ENCODE data around the gene QSER1.
A peak's percentile ranks its signal among the peaks of the same experiment; 100 is the strongest.

Gene QSER1

GRCh38 chr11:32891657-32892354, 805 bp upstream of the QSER1 start:
- Histone ChIP-seq H3K4me1 (ENCODE audit: insufficient read depth, low read length) (peaks cover 16% of the 10 kb centered on the region), H3K4me3 (ENCODE audit: low read length) (peak overlapping the region; percentile 77), H3K36me3 (ENCODE audit: insufficient read depth, low read depth, low read length) (peaks cover 15% of the 10 kb centered on the region; the same call in 1 of the 2 replicates), H3K9ac (ENCODE audit: low read depth, low read length) (peak overlapping the region; percentile 92), H3K27me3 (ENCODE audit: insufficient read depth, low read length) (no peaks in the 10 kb centered on the region), H3K9me3 (ENCODE audit: insufficient read depth, low read depth, low read length) (no peaks in the 10 kb centered on the region), H3K27ac (ENCODE audit: low read length) (peak overlapping the region; percentile 84)

- Histone ChIP-seq H3K4me1 (ENCODE audit: insufficient read depth, low read length) (peaks cover 21% of the 10 kb centered on the region), H3K36me3 (ENCODE audit: insufficient read depth, low read depth, low read length) (peaks cover 27% of the 10 kb centered on the region; the same call in 1 of the 2 replicates), H3K9me3 (ENCODE audit: insufficient read depth, low read depth, low read length) (no peaks in the 10 kb centered on the region), H3K27me3 (ENCODE audit: insufficient read depth, low read length) (no peaks in the 10 kb centered on the region), H3K27ac (ENCODE audit: low read length) (peak overlapping the region; percentile 91), H3K9ac (ENCODE audit: low read depth, low read length) (peak overlapping the region; percentile 96; the same call in 1 of the 2 replicates), H3K4me3 (ENCODE audit: low read length) (peak overlapping the region; percentile 95; the same call in 1 of the 2 replicates)
Observed at GRCh38 chr11:32893093-32893342, 407 bp downstream of the QSER1 start.

GRCh38 chr11:32893343-32894148, 935 bp downstream of the QSER1 start:
- no peaks in the 10 kb centered on the region for H3K9me3 ChIP-seq (ENCODE audit: insufficient read depth, low read depth, low read length)
- peaks cover 31% of the 10 kb centered on the region; the same call in 1 of the 2 replicates for H3K36me3 ChIP-seq (ENCODE audit: insufficient read depth, low read depth, low read length)

GRCh38 chr11:32894149-32894827, 1.7 kb downstream of the QSER1 start:
- no peaks in the 10 kb centered on the region for H3K9me3 ChIP-seq (ENCODE audit: insufficient read depth, low read depth, low read length)
- peak overlapping the region; percentile 91 for H3K27ac ChIP-seq (ENCODE audit: low read length)
- H3K4me3 ChIP-seq (ENCODE audit: low read length), result peak overlapping the region; percentile 95
- H3K27me3 ChIP-seq (ENCODE audit: insufficient read depth, low read length), result no peaks in the 10 kb centered on the region
- H3K36me3 ChIP-seq (ENCODE audit: insufficient read depth, low read depth, low read length), result peaks cover 38% of the 10 kb centered on the region; the same call in 1 of the 2 replicates
- H3K4me1 ChIP-seq (ENCODE audit: insufficient read depth, low read length), result peaks cover 21% of the 10 kb centered on the region
- peak overlapping the region; percentile 96 for H3K9ac ChIP-seq (ENCODE audit: low read depth, low read length)

More at GRCh38 chr11:32893343-32894148, 935 bp downstream of the QSER1 start:
- H3K4me3 ChIP-seq (ENCODE audit: low read length), result peak overlapping the region; percentile 95
- H3K27me3 ChIP-seq (ENCODE audit: insufficient read depth, low read length), result no peaks in the 10 kb centered on the region
- H3K9ac ChIP-seq (ENCODE audit: low read depth, low read length), result peak overlapping the region; percentile 96
- H3K27ac ChIP-seq (ENCODE audit: low read length), result peak overlapping the region; percentile 91
- H3K4me1 ChIP-seq (ENCODE audit: insufficient read depth, low read length), result peaks cover 21% of the 10 kb centered on the region

DNA sequence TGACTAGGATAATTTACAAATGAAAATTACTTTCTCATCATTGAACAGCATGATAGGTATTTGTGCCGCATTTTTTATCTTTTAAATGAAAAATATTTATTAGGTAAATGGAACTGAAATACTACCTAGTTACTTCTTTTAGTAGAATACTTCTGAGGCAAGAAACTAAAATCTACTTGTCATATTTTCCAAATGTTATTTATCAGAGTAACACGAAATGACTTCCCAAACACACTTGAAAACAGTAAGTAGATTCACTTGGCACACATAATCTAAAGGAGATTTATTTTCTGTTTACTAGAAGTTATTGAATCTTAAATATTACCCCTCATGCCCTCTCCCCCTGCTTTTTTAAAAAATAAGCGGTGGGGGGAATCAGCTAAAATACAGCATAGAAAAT, 2.3 kb downstream of the QSER1 start:
- H3K9ac ChIP-seq (ENCODE audit: low read depth, low read length), result peak overlapping the region; percentile 96
- H3K27me3 ChIP-seq (ENCODE audit: insufficient read depth, low read length), result no peaks in the 10 kb centered on the region
- no peaks in the 10 kb centered on the region for H3K9me3 ChIP-seq (ENCODE audit: insufficient read depth, low read depth, low read length)
- peaks cover 45% of the 10 kb centered on the region for H3K36me3 ChIP-seq (ENCODE audit: insufficient read depth, low read depth, low read length)
- H3K27ac ChIP-seq (ENCODE audit: low read length), result peak overlapping the region; percentile 91
- peak overlapping the region; percentile 95 for H3K4me3 ChIP-seq (ENCODE audit: low read length)
- H3K4me1 ChIP-seq (ENCODE audit: insufficient read depth, low read length), result peaks cover 21% of the 10 kb centered on the region

DNA sequence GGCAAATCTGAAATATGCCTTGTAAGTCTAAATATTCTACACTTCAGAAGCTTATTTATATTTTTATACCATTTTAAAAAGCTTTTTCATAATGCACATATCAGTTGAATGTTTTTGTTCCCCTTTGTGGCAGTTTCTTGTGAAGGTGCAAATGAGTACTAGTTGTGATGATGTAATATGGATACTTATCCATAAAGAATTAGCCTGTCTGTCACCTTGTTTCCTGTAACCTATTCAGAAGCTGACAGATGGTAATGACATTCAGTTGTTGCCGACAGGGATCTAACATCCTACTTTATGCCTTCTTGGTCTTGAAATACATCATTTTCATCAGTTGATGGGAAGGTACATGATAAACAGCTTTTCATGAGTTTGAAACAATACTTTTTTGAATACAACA, 2.9 kb downstream of the QSER1 start:
- H3K27ac ChIP-seq (ENCODE audit: low read length), result no peak overlapping the region
- peak overlapping the region; percentile 96; the same call in 1 of the 2 replicates for H3K9ac ChIP-seq (ENCODE audit: low read depth, low read length)
- peaks cover 19% of the 10 kb centered on the region for H3K4me1 ChIP-seq (ENCODE audit: insufficient read depth, low read length)
- no peaks in the 10 kb centered on the region for H3K27me3 ChIP-seq (ENCODE audit: insufficient read depth, low read length)
- H3K4me3 ChIP-seq (ENCODE audit: low read length), result peak overlapping the region; percentile 95
- no peaks in the 10 kb centered on the region for H3K9me3 ChIP-seq (ENCODE audit: insufficient read depth, low read depth, low read length)
- H3K36me3 ChIP-seq (ENCODE audit: insufficient read depth, low read depth, low read length), result peaks cover 50% of the 10 kb centered on the region

- H3K27me3 ChIP-seq (ENCODE audit: insufficient read depth, low read length), result no peaks in the 10 kb centered on the region
- H3K27ac ChIP-seq (ENCODE audit: low read length), result no peak overlapping the region
- no peaks in the 10 kb centered on the region for H3K9me3 ChIP-seq (ENCODE audit: insufficient read depth, low read depth, low read length)
- H3K4me3 ChIP-seq (ENCODE audit: low read length), result peak overlapping the region; percentile 4; the same call in 1 of the 2 replicates
- H3K9ac ChIP-seq (ENCODE audit: low read depth, low read length), result no peak overlapping the region
- peaks cover 23% of the 10 kb centered on the region for H3K4me1 ChIP-seq (ENCODE audit: insufficient read depth, low read length)
- peaks cover 66% of the 10 kb centered on the region for H3K36me3 ChIP-seq (ENCODE audit: insufficient read depth, low read depth, low read length)
Observed at GRCh38 chr11:32897103-32897502, 4.5 kb downstream of the QSER1 start.

GRCh38 chr11:32899438-32899837, 6.8 kb downstream of the QSER1 start:
- Histone ChIP-seq H3K27ac (ENCODE audit: low read length) (no peak overlapping the region), H3K9ac (ENCODE audit: low read depth, low read length) (no peak overlapping the region)

GRCh38 chr11:32902089-32902665, 9.6 kb downstream of the QSER1 start:
- H3K4me3 ChIP-seq (ENCODE audit: low read length), result no peak overlapping the region
- H3K9me3 ChIP-seq (ENCODE audit: insufficient read depth, low read depth, low read length), result no peaks in the 10 kb centered on the region
- no peak overlapping the region for H3K9ac ChIP-seq (ENCODE audit: low read depth, low read length)
- no peaks in the 10 kb centered on the region for H3K27me3 ChIP-seq (ENCODE audit: insufficient read depth, low read length)
- H3K36me3 ChIP-seq (ENCODE audit: insufficient read depth, low read depth, low read length), result peaks cover 68% of the 10 kb centered on the region
- peaks cover 15% of the 10 kb centered on the region; the same call in 1 of the 2 replicates for H3K4me1 ChIP-seq (ENCODE audit: insufficient read depth, low read length)
- no peak overlapping the region for H3K27ac ChIP-seq (ENCODE audit: low read length)

More at GRCh38 chr11:32899438-32899837, 6.8 kb downstream of the QSER1 start:
- Histone ChIP-seq H3K4me1 (ENCODE audit: insufficient read depth, low read length) (peaks cover 23% of the 10 kb centered on the region), H3K36me3 (ENCODE audit: insufficient read depth, low read depth, low read length) (peaks cover 75% of the 10 kb centered on the region), H3K9me3 (ENCODE audit: insufficient read depth, low read depth, low read length) (no peaks in the 10 kb centered on the region), H3K27me3 (ENCODE audit: insufficient read depth, low read length) (no peaks in the 10 kb centered on the region), H3K4me3 (ENCODE audit: low read length) (no peak overlapping the region)

DNA sequence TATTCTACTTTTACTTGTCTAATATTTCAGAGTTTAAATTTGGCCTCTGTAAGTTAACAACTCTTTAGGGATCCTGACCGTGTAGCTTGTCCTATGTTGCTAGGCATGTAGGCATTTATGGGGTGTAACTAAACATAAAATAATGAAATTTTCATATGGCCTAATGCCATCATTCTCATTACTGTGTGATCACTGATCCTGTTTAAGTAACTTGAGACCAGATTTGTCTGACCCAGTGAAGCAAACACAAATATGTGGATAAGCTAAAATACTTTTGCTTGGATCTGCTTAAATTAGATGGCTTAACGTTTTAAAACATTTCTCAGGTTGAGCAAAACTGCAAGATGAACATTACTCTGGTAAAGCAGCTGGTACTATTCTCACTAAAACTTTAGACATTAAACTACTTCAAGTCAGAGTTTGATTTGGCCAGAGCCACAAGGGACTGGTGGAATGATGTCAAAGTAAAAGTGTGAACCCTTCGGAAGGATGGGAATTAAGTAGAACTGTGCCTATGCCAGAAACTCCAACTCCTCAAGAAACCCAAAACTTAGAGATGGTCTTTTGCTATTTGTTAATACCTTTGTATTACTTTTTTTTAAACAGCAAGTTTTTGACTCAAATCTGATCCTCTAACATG, 12.5 kb downstream of the QSER1 start:
- peaks cover 13% of the 10 kb centered on the region; the same call in 1 of the 2 replicates for H3K4me1 ChIP-seq (ENCODE audit: insufficient read depth, low read length)
- H3K27ac ChIP-seq (ENCODE audit: low read length), result no peak overlapping the region
- no peak overlapping the region for H3K4me3 ChIP-seq (ENCODE audit: low read length)
- no peaks in the 10 kb centered on the region for H3K27me3 ChIP-seq (ENCODE audit: insufficient read depth, low read length)
- H3K9ac ChIP-seq (ENCODE audit: low read depth, low read length), result no peak overlapping the region
- peaks cover 53% of the 10 kb centered on the region for H3K36me3 ChIP-seq (ENCODE audit: insufficient read depth, low read depth, low read length)
- H3K9me3 ChIP-seq (ENCODE audit: insufficient read depth, low read depth, low read length), result no peaks in the 10 kb centered on the region

- no peak overlapping the region for H3K4me3 ChIP-seq (ENCODE audit: low read length)
- H3K9ac ChIP-seq (ENCODE audit: low read depth, low read length), result no peak overlapping the region
- H3K4me1 ChIP-seq (ENCODE audit: insufficient read depth, low read length), result peaks cover 7% of the 10 kb centered on the region; the same call in 1 of the 2 replicates
- H3K27ac ChIP-seq (ENCODE audit: low read length), result no peak overlapping the region
- no peaks in the 10 kb centered on the region for H3K9me3 ChIP-seq (ENCODE audit: insufficient read depth, low read depth, low read length)
- peaks cover 41% of the 10 kb centered on the region; the same call in 1 of the 2 replicates for H3K36me3 ChIP-seq (ENCODE audit: insufficient read depth, low read depth, low read length)
- H3K27me3 ChIP-seq (ENCODE audit: insufficient read depth, low read length), result no peaks in the 10 kb centered on the region
Observed at GRCh38 chr11:32908619-32909018, 16.0 kb downstream of the QSER1 start.
